Non-pigmented ciliary epithelial cell (primary cell): ENCODE data around the gene MYO1E.

Source experiments
- DNase-seq: peaks from one replicate; pipeline ENCODE4 v3.0.0-alpha.2; 2010; ENCODE audit warnings: low read depth

Gene MYO1E

DNA sequence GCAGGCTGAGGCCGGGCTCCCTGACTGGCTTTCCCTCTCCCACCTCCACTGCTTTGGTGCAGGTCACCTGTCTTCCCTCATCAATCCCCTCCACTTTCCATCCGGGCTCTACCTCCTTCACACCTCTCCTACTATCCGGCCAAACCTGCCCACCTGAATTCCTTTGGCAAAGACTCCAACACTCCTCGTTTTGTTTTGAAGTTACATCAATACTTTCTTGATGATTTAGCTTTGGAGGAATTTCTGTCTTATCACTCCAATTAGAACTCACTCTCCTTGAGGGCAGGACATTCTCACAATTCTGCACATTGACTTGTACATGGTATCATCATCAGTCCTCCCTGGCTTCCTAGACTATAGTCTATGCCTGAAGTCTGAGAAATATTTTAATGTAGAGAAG, 145.7 kb downstream of the MYO1E start:
- no peak for DNase-seq

GRCh38 chr15:59224474-59224873, 148.2 kb downstream of the MYO1E start:
- DNase-seq, result no peak

GRCh38 chr15:59223736-59224135, 148.9 kb downstream of the MYO1E start:
- DNase-seq, result no peak

DNA sequence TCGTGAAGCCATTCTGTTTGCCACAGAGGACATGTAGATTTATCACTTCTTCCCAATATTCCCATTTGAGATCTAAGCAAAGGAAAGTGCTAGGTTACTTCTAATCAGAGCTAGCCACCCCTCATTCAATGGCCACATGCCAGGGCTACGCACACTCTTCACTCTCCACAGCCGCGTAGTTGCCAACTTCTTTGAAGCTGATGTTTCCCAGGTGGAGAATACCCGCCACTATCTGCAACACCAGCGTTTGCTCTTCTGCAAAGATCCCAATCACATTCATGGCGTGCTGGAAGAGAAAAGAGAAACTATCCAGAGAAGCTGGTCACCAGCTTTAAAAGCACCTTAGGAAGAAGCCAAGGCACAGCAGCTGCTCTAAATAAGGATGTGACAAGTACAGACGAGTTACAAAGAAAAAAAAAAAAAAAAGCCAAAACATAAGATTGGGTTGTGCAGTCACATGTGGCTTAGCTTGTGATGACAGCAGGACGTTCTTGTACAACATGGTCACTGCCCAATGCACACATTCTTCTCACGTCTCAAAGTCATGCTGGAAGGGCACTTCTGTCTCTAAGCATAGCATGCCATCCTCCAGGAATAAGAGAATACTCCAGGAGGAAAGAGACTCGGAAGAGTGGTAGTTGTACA, 149.6 kb downstream of the MYO1E start:
- no peak for DNase-seq

DNA sequence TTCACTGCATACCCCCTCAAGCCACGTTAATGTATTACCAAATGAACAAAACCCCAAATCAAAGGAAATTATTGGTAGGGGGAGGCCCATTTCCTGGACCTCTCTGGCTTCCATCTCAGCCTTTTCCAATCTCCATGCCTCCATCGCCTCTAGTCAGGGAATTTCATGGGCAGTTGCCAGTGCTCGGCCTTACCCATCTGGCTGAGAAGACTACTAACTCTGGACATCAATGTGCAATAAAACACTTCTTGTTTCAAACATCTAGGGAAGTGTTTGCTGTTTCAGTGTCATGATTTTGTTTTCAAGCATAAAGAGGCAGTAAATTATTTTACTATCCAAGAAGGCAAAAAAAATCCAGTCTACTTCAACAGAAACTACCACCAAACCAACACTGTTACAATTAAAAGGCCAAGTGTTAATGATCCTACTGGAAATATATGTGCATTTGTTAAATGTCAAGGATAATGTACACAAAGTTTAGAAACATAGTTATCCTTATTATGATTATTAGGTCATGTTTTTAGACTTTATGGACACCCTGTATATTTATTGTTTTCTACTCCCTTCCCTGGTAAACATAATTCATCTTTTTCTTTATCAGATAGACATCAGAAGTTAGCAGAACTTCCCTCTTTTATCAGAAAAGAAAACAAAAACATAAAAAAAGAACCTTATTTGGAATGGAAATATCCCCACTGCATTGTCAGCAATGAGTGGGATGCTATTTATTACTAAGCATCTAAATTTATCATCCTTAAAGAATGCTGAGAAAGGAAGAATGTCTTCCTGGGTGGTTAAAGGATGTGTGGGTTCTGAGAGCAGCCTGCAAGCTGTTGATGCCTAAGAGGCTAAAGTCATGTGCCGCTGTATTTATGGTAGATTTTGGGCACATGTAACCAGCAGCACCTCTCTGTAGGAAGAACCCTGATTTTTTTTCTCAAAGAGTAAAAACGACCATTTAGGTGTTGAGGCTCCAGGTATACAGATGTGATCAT, 150.9 kb downstream of the MYO1E start:
- DNase-seq, result peak; percentile 73

GRCh38 chr15:59218710-59219109, 154.0 kb downstream of the MYO1E start:
- DNase-seq, result no peak

GRCh38 chr15:59217876-59218498, 154.7 kb downstream of the MYO1E start:
- no peak for DNase-seq

- DNase-seq, result no peak
These were observed 155.8 kb downstream of the MYO1E start for GRCh38 chr15:59216911-59217310.

GRCh38 chr15:59210186-59210585, 162.5 kb downstream of the MYO1E start:
- no peak for DNase-seq

DNA sequence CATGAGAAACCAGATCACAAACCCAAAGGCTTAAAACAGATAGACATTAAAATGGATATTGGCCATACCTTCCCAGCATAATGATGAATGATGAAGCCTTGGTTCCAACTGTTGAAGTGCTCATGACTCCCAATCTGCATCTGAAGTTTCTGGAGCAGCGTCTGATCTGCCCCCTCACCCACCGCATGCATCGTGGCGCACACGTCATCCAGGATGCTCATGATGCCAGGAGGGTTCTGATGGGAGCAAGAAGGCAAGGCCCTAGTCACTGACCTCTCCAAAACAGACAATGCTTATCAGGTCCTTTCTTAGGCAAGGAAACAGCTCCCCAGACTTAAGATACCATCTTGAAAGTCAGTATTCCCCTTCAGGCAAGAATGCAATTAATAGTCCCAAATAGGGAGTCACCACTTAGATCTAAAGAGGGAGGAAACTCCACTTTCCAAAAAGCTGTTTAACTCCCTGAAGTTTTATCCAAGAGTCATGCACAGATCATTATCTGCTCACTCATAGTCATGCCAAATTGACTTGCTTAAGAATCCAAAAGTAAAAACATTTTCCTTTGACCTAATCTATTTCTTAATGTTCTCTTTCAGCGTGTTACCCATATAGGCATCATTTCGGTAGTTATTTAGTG, 163.9 kb downstream of the MYO1E start:
- no peak for DNase-seq

- DNase-seq, result no peak
These were observed 166.0 kb downstream of the MYO1E start, which contains the start of gene LDHAL6B for GRCh38 chr15:59206623-59207183. Gene LDHAL6B, plus strand, starts transcription at chr15:59206843. Its CDS starts 98 bp downstream, at chr15:59206941.

GRCh38 chr15:59205839-59206622, 166.6 kb downstream of the MYO1E start:
- no peak for DNase-seq

- no peak for DNase-seq
These were observed 169.0 kb downstream of the MYO1E start for GRCh38 chr15:59203657-59204056.

DNA sequence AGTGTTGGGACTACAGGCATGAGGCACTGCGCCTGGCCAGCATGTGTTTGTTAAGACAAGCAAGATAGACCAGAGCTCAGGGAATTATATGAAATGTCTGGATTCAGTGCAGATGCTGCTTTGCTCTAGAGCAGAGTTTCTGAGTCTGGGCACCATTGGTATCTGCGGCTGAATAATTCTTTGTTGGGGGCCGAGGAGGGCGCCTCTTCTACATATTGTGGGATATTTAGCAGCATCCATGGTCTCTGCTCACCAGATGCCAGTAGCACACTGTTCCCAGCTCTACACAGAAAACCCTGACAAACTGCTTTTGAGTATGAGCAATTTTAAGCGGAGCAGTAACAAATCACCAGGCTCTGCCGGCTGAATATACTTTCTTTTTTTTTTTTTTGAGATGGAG, 169.7 kb downstream of the MYO1E start:
- no peak for DNase-seq

- no peak for DNase-seq
These were observed 172.1 kb downstream of the MYO1E start for GRCh38 chr15:59200560-59200959.

- DNase-seq, result peak; percentile 70
These were observed 172.8 kb downstream of the MYO1E start for GRCh38 chr15:59199626-59200465.

DNA sequence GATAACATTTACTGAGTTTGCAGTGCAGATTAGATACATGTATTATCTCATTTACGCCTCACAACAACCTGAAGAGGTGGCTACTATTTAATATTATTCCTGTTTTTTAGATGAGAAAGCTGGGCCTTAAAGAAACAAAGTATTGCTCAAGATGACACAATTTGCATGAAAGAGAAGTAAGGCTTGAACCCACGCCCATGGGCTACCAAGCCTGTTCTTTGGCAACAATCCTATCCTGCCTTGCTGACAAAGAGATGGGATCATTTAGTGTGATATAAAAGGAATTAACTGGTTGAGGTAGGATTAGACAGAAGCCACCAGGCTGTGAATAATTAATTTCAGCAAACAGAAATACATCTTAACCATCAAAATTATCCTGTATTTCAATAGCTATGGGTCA, 175.2 kb downstream of the MYO1E start:
- no peak for DNase-seq

- DNase-seq, result no peak
These were observed 176.3 kb downstream of the MYO1E start for GRCh38 chr15:59196416-59196815.

- no peak for DNase-seq
These were observed 177.9 kb downstream of the MYO1E start for GRCh38 chr15:59194639-59195325.

GRCh38 chr15:59191855-59192237, 180.8 kb downstream of the MYO1E start:
- peak; percentile 92 for DNase-seq
